HG02759 (cell line): Measurements from ENCODE around the gene POLR1A.
A peak's percentile ranks its signal among the peaks of the same experiment; 100 is the strongest.
"Not testable (repeated sequence)": the region's sequence is repeated elsewhere in the genome, so short reads cannot be mapped to it uniquely, and the experiment has no call there.

Experiments used
- ATAC-seq: cut with Tn5 transposase; IDR thresholded peaks from one replicate; pipeline ENCODE4 v1.9.1; 2021; ENCODE audit warnings: mild to moderate bottlenecking, moderate library complexity; ENCODE audit not compliant: unreplicated experiment

Gene POLR1A

DNA sequence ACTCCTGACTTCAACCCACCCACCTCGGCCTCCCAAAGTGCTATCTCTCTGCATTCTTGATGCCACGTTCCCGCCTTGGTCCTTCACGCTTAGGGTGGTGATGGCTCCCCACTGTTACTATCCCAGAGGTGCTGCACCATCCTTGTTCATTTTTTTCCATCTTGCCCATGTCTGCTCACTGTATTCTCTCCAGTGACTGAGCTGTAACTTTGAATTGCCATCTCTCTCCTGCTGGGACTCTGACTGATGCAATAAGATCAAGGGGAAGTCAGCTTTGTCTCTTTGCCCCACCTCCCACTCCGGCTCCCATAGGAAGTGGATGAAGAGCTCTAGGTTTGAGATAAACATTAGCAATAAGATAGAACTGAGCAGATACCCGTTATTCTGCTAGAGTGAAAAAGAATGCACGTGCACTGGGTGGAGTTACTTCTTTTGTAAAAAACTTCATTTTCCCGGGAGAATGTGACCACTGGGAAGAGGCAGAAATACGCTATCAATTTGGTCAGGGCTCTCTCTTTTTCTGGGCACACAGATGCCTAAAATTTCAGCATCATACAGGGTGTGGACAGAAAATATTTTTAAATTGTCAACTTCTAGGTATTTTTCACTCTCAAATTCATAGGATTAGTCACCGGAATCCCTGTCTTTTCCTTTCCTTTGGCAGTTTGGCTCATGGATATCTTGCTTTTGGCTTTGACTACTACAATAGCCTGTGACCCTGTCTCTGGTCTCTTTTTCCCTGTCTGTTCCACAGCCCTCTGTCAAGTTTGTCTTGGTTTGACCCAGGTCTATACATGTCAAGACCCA lies 105.4 kb downstream of the POLR1A start:
- no peak for ATAC-seq

DNA sequence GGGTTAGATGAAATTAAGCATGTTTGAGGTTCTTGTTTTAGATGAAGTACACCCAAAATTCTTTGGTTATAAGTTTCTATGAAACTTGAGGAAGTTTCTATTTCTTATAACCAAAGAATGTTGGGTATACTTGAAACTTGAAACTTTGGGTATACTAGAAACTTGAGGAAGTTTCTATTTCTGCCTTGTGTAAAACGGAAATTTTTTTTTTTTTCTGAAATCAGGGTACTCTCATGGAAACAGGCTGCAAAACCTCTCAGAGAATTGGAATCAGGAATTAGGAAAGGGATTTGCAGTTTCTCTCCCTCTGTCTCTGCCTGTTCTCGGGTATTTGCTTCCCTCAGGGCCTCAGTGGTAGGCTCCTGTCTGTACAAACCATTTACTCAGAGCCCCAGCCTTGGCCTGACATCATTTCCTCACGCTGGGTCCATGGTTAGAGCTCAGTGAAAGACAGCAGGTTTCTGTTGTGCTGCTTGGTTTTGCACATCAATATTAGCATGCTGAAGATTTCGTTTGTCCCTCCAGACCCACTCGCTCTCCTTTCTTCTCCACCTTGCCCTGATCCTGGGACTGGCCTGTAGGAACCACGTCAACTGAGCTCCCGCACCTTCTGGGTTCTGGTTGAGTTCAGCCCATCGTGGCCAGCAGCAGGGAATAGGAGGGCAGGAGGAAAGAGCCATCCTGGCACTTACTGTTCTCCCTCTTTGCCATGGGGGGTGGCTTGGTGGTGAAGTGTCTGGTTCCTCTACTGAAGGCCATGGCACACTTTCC lies 106.4 kb downstream of the POLR1A start:
- ATAC-seq = peak; percentile 72

DNA sequence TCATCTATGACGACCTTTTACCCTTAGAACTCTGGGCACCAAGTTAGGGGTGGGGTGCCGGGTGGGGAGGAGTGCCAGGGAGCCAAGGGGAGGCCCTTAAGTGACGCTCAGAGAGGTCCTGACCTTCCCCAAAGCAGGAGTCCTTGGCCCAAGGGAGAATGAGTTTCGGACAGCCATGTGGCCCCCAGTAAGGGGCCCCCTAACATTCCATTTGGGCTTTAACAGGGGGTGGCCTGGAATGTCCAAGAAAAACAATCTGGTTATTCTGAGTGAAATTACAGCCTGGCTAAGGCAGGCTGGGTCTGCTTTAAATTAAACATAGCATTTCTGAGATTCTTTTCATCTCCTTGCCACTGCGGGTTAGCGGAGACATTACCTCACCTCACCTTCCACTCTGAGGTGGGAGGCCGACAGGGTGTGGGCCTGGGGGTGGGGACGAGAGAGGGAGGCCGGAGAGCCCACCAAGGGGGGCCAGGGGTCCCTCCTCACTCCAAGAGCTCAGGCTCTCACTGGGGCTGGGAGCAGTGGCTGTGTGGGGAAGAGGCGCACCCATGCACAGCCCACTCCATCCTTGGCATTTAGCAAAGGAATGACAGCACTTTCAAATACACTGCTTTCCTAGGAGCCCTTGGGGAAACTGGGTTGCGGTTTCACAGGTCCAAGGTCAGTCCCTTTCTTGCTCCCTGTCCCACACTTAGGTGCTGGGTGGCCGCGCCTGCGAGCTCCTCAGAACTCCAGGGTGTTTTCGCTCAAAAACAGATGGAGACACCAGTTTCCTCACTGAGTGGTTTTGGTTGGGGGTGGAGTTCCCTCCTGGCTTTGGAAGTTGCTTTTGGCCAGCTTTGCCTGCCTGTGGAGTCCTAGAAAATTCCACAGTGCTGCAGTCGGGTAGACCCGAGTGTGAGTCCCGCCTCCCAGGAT lies 107.4 kb downstream of the POLR1A start:
- no peak for ATAC-seq

DNA sequence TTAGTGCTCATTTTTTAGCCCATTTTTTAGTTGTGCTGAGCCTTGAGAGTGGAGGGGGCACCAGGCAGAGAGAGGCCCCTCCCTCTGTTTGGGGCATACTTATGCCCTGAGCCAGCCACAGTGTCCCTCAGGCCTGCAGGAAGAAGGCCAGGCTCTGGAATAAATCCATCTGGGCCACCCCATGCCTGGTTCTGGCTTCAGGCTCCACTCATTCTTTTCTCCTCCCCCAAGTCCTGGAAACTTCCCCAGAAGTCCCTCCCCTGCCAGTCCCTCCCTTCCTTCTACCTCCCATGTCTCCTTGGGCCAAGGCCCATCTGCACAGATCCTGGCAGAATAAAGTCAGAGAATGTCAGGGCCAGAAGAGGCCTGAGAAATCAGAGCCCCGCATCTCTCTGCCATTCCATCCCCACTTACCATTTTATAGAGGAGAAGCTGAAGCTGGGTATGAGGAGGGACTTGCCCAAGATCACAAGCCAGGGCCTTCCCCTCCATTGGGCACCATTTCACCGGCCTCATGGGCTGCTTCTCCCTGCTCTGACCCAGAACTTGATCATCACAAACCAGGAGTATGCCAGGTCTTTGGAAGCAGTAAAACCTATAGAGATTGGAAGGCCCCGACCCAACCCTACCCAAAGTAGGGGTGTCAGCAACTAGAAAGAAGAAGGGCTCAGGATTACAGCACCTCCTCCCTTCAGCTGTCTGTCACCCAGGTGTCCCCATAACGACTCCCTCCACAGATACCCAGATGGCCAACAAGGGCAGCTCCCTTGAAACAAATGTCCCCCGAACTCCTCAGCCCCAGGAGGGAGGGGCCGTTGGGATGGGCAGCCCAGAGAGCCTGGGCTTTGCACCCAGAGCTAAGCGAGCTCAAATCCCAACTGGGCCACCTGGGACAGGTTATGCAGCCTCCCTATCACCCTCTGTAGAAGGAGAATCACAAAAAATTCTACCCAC lies 108.4 kb downstream of the POLR1A start:
- ATAC-seq = no peak

DNA sequence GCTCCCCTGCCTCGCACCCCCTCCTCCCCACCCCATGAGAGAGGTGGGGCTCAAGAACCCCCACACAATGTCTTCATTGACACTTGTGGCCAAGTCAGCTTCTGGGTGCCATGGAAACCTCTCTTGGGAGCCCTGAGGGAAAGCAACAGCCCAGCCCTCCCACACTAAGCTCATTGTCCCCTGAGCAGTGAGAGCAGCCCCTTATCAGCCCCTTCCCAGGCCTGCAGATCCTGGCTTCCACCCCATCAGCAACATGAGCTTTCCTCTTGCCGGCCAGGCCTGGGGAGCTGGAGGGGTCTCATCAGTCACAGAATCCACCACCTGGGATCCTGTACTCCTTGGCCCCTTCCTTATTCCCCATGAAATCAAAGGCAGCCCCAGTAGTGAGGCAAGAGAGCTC lies 109.1 kb downstream of the POLR1A start:
- ATAC-seq = no peak

DNA sequence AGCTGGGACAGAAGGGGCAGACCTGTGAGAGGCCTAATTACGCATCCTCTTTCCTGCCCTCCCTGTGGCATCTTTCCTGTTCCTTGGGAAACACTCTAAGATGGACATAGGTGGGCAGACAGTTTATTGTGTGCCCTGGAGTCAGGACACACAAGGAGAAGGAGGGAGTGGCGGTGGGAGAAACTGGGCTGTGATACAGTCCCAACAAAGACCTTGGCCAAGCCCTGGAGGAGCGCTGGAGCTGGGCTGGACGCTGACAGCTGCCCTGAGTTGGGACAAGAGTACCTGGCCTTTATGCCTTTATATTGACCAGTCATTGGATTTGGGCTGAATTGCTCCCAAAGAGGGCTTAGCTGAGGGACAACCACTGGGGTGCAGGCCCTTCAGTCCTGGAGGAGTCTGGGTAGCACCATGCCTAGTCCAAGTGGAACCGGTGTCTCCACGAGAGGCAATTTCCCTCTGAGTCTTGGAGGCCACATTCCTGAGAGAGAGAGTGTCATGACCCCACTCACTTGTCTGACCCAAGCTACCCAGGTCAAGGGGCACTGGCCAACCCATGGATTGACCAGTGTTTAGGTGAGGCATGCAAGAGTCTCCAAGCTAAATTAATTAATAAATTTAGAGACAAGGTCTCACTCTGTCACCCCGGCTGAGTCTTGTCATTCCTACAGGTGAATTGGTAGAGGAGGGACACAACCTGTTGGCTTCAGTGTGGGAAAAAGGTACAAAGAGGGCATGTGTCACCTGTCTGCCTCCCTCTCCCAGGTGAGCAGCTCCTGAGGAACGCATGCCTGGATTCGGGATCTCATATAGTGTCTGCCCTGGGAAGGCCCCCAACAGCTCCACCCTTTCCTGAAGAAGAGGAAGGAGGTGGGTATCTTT lies 109.8 kb downstream of the POLR1A start:
- no peak for ATAC-seq

DNA sequence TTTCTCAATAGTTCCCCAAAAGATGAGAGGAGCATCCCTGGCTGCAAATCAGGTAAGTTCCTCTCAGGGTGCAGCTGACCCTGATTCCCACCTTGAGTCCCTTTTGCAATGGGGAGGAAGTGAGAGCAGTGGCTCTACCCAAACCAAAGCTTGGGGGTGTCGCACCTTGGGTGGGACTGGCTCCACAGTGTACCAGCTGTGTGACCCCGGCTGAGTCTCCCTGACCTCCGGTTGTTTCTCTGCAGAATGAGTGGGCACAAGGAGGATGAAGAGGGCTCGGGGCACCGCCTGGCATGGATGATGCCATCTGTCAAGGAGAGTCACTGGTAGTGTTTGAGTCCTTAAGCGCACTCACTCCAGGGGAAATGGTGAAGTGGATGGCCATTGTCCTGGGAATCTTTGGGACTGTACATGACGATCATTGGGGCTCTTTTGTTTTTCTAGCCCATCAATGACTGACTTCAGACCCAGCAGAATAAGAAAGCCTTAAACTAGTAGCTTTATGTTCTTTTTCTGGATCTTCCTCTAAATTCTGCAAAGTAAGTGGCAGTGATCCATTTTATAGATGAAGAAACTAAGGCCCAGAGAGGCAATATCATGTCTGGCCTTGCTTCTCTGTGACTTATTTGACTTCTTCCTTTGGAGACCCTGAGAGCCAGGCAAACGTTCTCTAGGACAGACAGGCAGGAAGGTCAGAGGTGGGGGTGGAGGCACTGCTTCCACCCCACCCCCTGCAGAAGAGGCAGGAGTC lies 110.6 kb downstream of the POLR1A start:
- no peak for ATAC-seq

DNA sequence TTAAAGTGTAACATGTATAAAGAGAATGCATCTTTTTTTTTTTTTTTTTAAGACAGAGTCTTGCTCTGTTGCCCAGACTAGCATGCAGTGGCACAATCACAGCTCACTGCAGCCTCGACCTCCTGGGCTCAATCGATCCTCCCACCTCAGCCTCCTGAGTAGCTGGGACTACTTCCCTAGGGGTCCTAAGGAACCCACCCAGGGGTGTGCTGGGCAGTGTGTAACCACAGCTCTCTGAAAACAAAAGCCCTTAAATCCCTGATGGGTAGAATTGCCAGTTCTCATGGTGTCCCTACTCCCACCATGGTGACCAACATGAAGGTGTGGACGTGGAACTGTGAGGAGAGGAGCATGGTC lies 111.3 kb downstream of the POLR1A start:
- ATAC-seq = peak; percentile 14

DNA sequence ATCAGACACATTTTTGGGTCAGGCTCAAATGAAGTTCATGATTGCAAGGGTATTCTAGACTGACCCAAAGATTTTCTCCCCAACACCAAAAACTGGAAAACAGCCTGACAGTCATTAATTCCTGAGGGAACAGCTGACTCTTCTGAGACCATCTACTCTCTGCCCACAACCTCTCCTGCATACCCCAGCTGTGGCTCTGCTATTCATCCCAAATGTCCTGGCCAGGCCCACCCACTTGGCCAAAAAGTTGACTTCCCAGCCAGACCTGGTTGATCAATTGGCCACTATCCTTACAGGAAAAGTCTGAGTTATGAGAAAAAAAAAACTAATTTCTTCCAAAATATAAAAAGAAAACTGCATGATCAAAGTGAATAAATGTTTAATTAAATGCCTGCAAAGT lies 113.1 kb downstream of the POLR1A start:
- ATAC-seq = no peak

DNA sequence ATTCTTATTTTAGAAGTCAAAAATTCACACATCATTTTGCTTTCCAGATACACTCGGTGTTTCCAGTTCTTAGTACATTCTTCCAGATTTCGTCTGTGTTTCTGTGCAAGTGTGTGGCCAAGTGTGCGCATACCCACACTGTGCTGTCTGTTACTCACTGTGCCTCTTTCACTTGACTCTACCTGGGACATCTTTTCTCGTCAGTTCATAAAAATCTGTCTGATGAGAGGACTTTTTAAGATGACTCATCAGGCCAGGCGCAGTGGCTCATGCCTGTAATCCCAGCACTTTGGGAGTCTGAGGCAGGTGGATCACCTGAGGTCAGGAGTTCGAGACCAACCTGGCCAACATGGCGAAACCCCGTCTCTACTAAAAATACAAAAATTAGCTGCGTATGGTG lies 113.6 kb downstream of the POLR1A start:
- ATAC-seq = not testable (repeated sequence)

DNA sequence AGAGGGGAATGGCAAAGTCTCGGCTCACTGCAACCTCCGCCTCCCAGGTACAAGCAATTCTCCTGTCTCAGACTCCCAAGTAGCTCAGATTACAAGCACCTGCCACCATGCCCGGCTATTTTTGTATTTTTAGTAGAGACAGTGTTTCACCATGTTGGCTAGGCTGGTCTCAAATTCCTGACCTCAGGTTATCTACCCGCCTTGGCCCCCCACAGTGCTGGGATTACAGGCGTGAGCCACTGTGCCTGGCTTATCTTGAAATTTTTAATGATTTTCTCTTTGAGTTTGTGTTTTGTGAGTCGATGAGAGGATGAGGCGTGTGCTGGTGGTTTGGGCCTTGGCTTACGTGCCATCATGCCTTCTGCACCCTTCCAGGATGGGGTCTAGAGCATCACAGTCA lies 115.6 kb downstream of the POLR1A start:
- ATAC-seq = no peak

DNA sequence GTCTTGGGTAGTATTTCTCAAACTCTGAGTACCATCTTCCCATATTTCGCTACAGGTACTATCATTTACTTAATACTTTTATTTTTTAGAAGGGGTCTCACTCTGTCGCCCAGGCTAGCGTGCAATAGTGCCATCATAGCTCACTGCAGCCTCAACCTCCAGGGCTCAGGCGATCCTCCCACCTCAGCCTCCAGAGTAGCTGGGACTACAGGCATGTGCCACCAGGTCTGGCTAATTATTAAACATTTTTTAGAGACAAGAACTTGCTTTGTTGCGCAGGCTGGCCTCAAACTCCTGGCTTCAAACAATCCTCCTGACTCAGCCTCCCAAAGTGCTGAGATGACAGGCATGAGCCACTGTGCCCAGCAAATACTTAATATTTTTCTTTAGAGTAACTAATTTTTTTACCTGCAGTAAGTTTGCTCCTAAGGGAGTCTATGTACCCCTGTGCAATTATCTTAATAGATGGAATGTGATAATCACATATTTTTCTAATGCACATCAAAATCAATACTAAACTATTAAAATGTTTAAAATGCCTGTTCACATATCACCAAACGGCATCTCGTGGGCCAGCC lies 116.3 kb downstream of the POLR1A start:
- no peak for ATAC-seq

DNA sequence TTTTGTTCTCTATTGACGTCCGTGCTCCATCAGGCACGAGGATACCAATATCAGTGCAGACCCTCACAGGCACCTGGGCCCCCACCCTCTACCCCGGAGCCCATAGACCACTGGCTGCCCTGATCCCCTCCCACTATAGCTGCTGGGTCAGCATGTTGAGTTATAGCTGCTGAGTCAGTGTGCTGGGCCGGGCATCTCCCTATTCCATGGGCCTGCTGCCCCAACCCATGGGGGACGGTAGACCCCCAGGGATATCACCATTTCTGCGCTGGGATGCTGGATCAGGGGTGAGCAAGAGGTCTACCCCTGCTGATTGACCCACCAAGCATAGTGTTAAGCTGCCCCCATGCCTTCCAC lies 116.8 kb downstream of the POLR1A start:
- ATAC-seq = no peak

DNA sequence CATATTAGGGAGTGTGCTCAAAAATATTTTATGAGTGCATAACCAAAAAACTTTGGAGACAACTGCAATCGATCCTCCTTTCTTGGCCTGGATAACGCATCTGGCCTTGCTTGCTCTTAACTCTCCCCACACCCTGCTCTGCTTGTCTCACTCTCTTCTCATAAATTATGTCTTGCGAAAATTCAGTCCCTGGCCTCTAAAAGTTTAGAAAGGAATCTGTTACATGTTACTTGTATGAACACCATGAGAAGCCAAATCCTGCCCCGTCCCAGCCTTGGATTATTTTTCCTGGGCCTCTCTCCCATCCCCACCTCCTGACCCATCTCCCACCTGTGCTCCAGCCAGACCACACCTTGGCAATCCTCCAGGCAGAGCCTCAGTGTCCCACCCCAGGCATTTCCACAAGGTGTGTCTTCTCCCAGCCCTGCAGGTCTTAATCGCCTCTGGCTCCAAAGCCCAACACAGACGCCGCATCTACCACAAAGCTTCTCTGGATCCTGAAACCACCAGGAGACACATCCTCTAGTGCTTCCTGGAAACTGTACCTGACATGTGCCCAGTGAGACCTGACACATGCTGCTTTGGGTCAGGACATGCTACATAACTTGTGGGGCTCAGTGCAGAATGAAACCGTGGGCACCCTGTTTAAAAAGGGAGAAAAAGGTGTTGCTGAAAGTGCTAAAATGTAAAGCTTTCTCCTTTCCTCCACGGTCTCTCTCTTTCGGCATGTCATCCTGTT lies 117.3 kb downstream of the POLR1A start:
- no peak for ATAC-seq

DNA sequence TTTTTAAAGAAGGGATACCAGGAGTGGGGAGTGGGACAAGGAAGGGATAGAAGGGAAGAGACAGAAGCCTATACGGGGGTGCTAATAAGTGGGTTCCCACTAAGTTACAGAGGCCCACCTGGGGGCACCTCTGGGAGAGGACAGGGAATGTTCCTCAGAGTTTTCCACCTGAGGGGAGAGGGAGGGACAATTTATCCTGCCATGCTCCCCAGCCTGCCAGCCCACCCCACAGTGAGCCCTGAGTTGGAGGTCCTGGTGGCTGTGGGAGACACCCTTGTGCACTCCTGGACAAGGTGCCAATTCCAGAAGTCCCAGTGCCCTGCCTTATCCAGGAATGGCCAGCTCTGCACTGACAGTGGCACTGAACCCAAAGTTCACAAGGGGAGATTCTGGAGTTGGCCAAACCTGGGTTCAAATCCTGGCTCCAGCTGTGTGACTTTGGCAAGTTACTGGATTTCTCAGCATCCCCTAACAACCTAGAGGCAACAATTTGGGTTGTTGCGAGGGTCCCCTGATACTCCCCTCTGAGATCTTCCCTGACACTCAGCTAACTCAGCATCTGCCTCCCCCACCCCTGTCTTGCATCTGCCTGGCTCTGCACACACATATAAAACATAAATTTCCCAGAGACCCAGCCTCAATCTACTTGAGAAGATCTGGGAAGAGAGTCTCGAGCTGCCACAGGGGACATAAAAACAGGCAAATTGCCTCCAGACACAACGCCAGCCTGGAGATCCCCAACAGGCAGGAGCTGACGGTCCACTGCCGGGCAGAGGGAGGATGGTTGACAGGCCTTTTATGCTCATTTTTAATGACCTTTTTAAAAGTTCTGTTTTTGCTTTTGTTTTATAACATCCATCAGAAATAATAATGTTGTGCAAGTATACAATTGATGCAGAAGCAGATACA lies 118.2 kb downstream of the POLR1A start:
- no peak for ATAC-seq

DNA sequence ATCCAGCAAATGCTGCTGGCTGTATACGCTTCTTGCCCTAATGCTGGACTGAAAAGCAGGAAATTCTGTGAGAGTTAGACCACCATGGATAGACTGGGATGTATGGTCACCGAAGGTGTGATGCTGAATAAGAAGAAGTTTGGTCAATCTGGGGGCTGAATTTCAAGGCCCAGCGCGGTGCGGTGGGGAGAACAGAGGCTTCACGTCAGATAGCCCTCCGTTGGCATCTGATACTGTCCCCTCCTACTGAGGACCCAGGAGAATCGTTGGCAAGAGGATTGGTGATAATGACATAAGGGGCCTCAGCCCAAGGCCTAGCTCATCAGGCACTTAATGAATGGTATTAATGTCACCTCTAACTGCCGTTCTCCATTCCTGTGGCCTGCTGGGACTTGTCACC lies 119.6 kb downstream of the POLR1A start:
- no peak for ATAC-seq

DNA sequence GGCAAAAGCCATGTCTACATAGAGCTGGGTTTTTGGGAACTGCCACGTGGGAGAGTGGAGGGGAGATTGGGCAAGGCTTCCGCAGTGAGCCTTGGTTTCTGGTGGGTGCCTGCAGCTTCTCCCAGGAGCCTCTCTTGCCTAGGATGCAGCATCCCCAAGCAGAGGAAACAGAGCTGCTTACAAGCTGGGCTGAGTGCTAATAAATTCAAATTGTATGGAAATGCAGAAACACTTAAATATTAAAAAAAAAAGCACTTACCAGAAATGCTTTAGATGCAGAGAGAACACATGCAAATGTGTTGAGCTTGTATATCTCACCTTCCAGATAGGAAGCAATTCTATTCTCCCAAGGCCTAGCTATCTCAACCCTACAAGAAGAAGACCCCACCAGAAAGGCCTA lies 120.9 kb downstream of the POLR1A start:
- ATAC-seq = no peak
